H1 (cell line): ENCODE measurements around the gene POLR2L. TPM values are rescaled to one million over a fixed set of nuclear protein-coding genes. Genes with fewer than 3 reads are reported as not detected.

Experiments
- CTCF ChIA-PET: fragments of 300-600 bp; sonication (Branson Sonifier 250); formaldehyde crosslinking; loops from one replicate; lab custom pipeline; 2021; ENCODE audit not compliant: partially characterized antibody; lab: Charles Lee
- POLR2A ChIA-PET: fragments of 300-600 bp; sonication (Branson Sonifier 250); formaldehyde crosslinking; loops from one replicate; lab custom pipeline; 2021; ENCODE audit warnings: inconsistent platforms; ENCODE audit not compliant: partially characterized antibody; lab: Charles Lee
- DNase-seq, 2 experiments: peaks; one replicate each; pipeline versions ENCODE4 v3.0.0 to v3.0.0-alpha.2; 2010 to 2022; ENCODE audit warnings: low spot score in 2 of 2, low read depth in 1 of 2, mixed read lengths in 1 of 2
- FAIRE-seq: peaks from 2 replicates; lab custom pipeline; 2011; peaks lifted over from hg19 to GRCh38; lab: Jason Lieb, UNC
- H2AFZ ChIP-seq: 2 replicates; pipeline ENCODE4 v1.8.1; 2012; ENCODE audit warnings: low read length, inconsistent platforms
- H2AK5ac ChIP-seq: 2 replicates; pipeline ENCODE4 v1.6.1; 2013; ENCODE audit warnings: low read depth, low read length
- H2BK120ac ChIP-seq: replicated peaks from 2 replicates; pipeline ENCODE3; 2013; ENCODE audit warnings: low read depth, low read length, inconsistent platforms
- H2BK12ac ChIP-seq: 2 replicates; pipeline ENCODE4 v1.6.1; 2013; ENCODE audit warnings: low read depth, low read length
- H2BK15ac ChIP-seq: 2 replicates; pipeline ENCODE4 v1.6.1; 2013; ENCODE audit warnings: low read length
- H2BK20ac ChIP-seq: 2 replicates; pipeline ENCODE4 v1.6.1; 2013; ENCODE audit warnings: low read length
- H2BK5ac ChIP-seq: 2 replicates; pipeline ENCODE4 v1.6.1; 2013; ENCODE audit warnings: low read depth, low read length
- H3K14ac ChIP-seq: 2 replicates; pipeline ENCODE4 v1.6.1; 2013; ENCODE audit warnings: inconsistent platforms; ENCODE audit not compliant: insufficient read length
- H3K18ac ChIP-seq: 2 replicates; pipeline ENCODE4 v1.6.1; 2013; ENCODE audit warnings: low read length; ENCODE audit errors: extremely low read depth
- H3K23ac ChIP-seq: 2 replicates; pipeline ENCODE4 v1.6.1; 2013; ENCODE audit warnings: inconsistent platforms; ENCODE audit not compliant: insufficient read length
- H3K23me2 ChIP-seq: 2 replicates; pipeline ENCODE4 v1.6.1; 2013; ENCODE audit warnings: low read depth, low read length
- H3K27ac ChIP-seq: 2 replicates; pipeline ENCODE4 v1.6.1; 2011; ENCODE audit warnings: low read depth, low read length, inconsistent platforms
- H3K27me3 ChIP-seq, 4 experiments: replicated peaks in 1 of 4; 1 replicate in 1 of 4; 2 replicates in 3 of 4; pipeline versions ENCODE4 v1.6.1 to v1.8.1; 2011 to 2013; ENCODE audit warnings: low read length in 3 of 4, mild to moderate bottlenecking in 3 of 4, inconsistent platforms in 2 of 4, mixed read lengths in 2 of 4, moderate library complexity in 1 of 4; ENCODE audit not compliant: control insufficient read depth in 3 of 4, insufficient read depth in 3 of 4; ENCODE audit errors: extremely low read depth in 1 of 4
- H3K36me3 ChIP-seq, 4 experiments: 2 replicates each; pipeline versions ENCODE4 v1.6.1 to v1.8.1; 2011 to 2013; ENCODE audit warnings: mild to moderate bottlenecking in 4 of 4, low read length in 3 of 4, moderate library complexity in 2 of 4, control low read depth in 1 of 4, inconsistent platforms in 1 of 4; ENCODE audit not compliant: insufficient read depth in 4 of 4, control insufficient read depth in 2 of 4
- H3K4ac ChIP-seq: replicated peaks from 2 replicates; pipeline ENCODE3; 2013; ENCODE audit warnings: low read length, low read depth, mixed read lengths, inconsistent platforms; ENCODE audit not compliant: insufficient read length
- H3K4me1 ChIP-seq, 4 experiments: replicated peaks in 1 of 4; 1 replicate in 1 of 4; 2 replicates in 3 of 4; pipeline versions ENCODE4 v1.6.1 to v1.8.1; 2011 to 2013; ENCODE audit warnings: low read length in 3 of 4, inconsistent platforms in 2 of 4, mixed read lengths in 1 of 4; ENCODE audit not compliant: insufficient read depth in 4 of 4, control insufficient read depth in 3 of 4
- H3K4me2 ChIP-seq, 2 experiments: 2 replicates each; pipeline versions ENCODE4 v1.6.1 to v1.8.1; 2011 to 2013; ENCODE audit warnings: low read depth in 2 of 2, low read length in 2 of 2, control low read depth in 1 of 2, inconsistent platforms in 1 of 2, mild to moderate bottlenecking in 1 of 2; ENCODE audit not compliant: insufficient read depth in 1 of 2
- H3K4me3 ChIP-seq, 4 experiments: fragments of 200-600, 300-600 bp in 1 of 4; sonication (generic), shearing (Covaris generic), sonication (Bioruptor Twin) in 1 of 4; 2 replicates each; pipeline versions ENCODE4 v1.5.1 to v1.8.1; 2011 to 2016; ENCODE audit warnings: low read length in 4 of 4, low read depth in 3 of 4, control low read depth in 2 of 4, inconsistent platforms in 2 of 4, mild to moderate bottlenecking in 2 of 4, mixed read lengths in 1 of 4, moderate library complexity in 1 of 4; ENCODE audit not compliant: insufficient read depth in 2 of 4; ENCODE audit errors: extremely low read depth in 1 of 4
- H3K56ac ChIP-seq: replicated peaks from 2 replicates; pipeline ENCODE3; 2013; ENCODE audit warnings: low read depth, mild to moderate bottlenecking, mixed read lengths, low read length, inconsistent platforms; ENCODE audit not compliant: insufficient read length
- H3K79me1 ChIP-seq: 2 replicates; pipeline ENCODE4 v1.6.1; 2013; ENCODE audit warnings: low read depth, low read length, control low read depth
- H3K79me2 ChIP-seq, 2 experiments: 2 replicates each; pipeline versions ENCODE4 v1.6.1 to v1.8.1; 2012 to 2013; ENCODE audit warnings: low read length in 2 of 2, mild to moderate bottlenecking in 2 of 2, inconsistent platforms in 1 of 2; ENCODE audit not compliant: insufficient read depth in 2 of 2, control insufficient read depth in 1 of 2
- H3K9ac ChIP-seq, 4 experiments: replicated peaks in 1 of 4; 1 replicate in 1 of 4; 2 replicates in 3 of 4; pipeline versions ENCODE4 v1.6.1 to v1.8.1; 2011 to 2013; ENCODE audit warnings: low read depth in 3 of 4, low read length in 3 of 4, control low read depth in 2 of 4, mild to moderate bottlenecking in 2 of 4, moderate library complexity in 2 of 4, inconsistent platforms in 1 of 4; ENCODE audit errors: extremely low read depth in 1 of 4
- H3K9me3 ChIP-seq, 2 experiments: 2 replicates each; pipeline versions ENCODE4 v1.6.1 to v1.8.1; 2012 to 2013; ENCODE audit warnings: mild to moderate bottlenecking in 2 of 2, moderate library complexity in 2 of 2, control low read depth in 1 of 2, inconsistent platforms in 1 of 2, low read depth in 1 of 2, low read length in 1 of 2, mixed read lengths in 1 of 2; ENCODE audit not compliant: insufficient read depth in 2 of 2
- H4K20me1 ChIP-seq, 2 experiments: replicated peaks in 1 of 2; 2 replicates each; pipeline versions ENCODE3 to v1.8.1; 2011 to 2013; ENCODE audit warnings: inconsistent platforms in 2 of 2, low read length in 2 of 2, mild to moderate bottlenecking in 1 of 2; ENCODE audit not compliant: insufficient read depth in 2 of 2, control insufficient read depth in 1 of 2
- H4K5ac ChIP-seq: 2 replicates; pipeline ENCODE4 v1.6.1; 2013; ENCODE audit warnings: low read length, low read depth, mixed read lengths, inconsistent platforms; ENCODE audit not compliant: insufficient read length
- H4K8ac ChIP-seq: 2 replicates; pipeline ENCODE4 v1.8.0; 2013; ENCODE audit warnings: mild to moderate bottlenecking, moderate library complexity, low read length, inconsistent platforms; ENCODE audit not compliant: insufficient read depth; ENCODE audit errors: extremely low read depth
- H4K91ac ChIP-seq: replicated peaks from 2 replicates; pipeline ENCODE3; 2013; ENCODE audit warnings: low read length, mixed read lengths, inconsistent platforms; ENCODE audit not compliant: insufficient read length
- BACH1 ChIP-seq: IDR thresholded peaks from 2 replicates; pipeline ENCODE4 v1.6.1; 2012; ENCODE audit warnings: low read length, improper control_type of control experiment
- BCL11A ChIP-seq, 2 experiments: IDR thresholded peaks; one replicate each; pipeline ENCODE4 v1.6.1; 2011; ENCODE audit warnings: low read depth in 2 of 2, low read length in 2 of 2, mild to moderate bottlenecking in 2 of 2
- EGR1 ChIP-seq: IDR thresholded peaks from 2 replicates; pipeline ENCODE4 v1.6.1; 2011; ENCODE audit warnings: low read depth, low read length, borderline replicate concordance
- EP300 ChIP-seq, 2 experiments: IDR thresholded peaks; 1 replicate in 1 of 2; 2 replicates in 1 of 2; pipeline ENCODE4 v1.6.1; 2011 to 2012; ENCODE audit warnings: low read depth in 2 of 2, low read length in 2 of 2, mild to moderate bottlenecking in 2 of 2, borderline replicate concordance in 1 of 2, inconsistent platforms in 1 of 2, moderate library complexity in 1 of 2
- KDM5A ChIP-seq: fragments of 200-600 bp; IDR thresholded peaks from 2 replicates; pipeline ENCODE4 v1.7.1; 2012; ENCODE audit warnings: mild to moderate bottlenecking, low read length, inconsistent platforms, mixed read lengths
- RNF2 ChIP-seq: fragments of 200-900, 300-1000 bp; sonication (generic); IDR thresholded peaks from 2 replicates; pipeline ENCODE4 v1.7.1; 2016; ENCODE audit warnings: borderline replicate concordance, low read depth, mild to moderate bottlenecking, antibody characterized with exemption, low read length; ENCODE audit not compliant: poor library complexity, severe bottlenecking; ENCODE audit errors: missing control alignments
- SP1 ChIP-seq: IDR thresholded peaks from 2 replicates; pipeline ENCODE4 v1.6.1; 2011; ENCODE audit warnings: low read depth, low read length
- TEAD4 ChIP-seq: IDR thresholded peaks from 2 replicates; pipeline ENCODE4 v1.6.1; 2012; ENCODE audit warnings: low read depth, low read length, inconsistent platforms, mixed read lengths
- ZNF274 ChIP-seq: IDR thresholded peaks from 2 replicates; pipeline ENCODE4 v1.7.0; 2012; ENCODE audit warnings: low read length, borderline replicate concordance; ENCODE audit errors: extremely low read depth
- WGBS, 2 experiments: shearing (Covaris generic) in 1 of 2; methylation state at CpG; one replicate each; pipeline versions ENCODE4 v1.1.6 to v1.1.7; 2013 to 2015; ENCODE audit warnings: low lambda C conversion rate in 2 of 2, mixed read lengths in 2 of 2, inconsistent platforms in 1 of 2, low coverage in 1 of 2, missing lambda C conversion rate in 1 of 2; ENCODE audit not compliant: insufficient replicate concordance in 2 of 2, insufficient coverage in 1 of 2, insufficient read length in 1 of 2; ENCODE audit errors: extremely low coverage in 1 of 2, missing lambda C conversion rate in 1 of 2; 5-methylcytosine and 5-hydroxymethylcytosine counted together
- polyA plus RNA-seq, 7 experiments: library from polyadenylated mRNA; depleted of rRNA in 3 of 7; stranded (reverse) in 5 of 7; unstranded in 2 of 7; fragments of >200 nt in 5 of 7; fragments of 200-250 nt in 2 of 7; gene quantifications; 1 replicate in 5 of 7; 2 replicates in 1 of 7; 4 replicates in 1 of 7; pipeline versions ENCODE4 v1.2.1 to v1.2.3, GENCODE V29; 2011 to 2013; ENCODE audit warnings: missing spikeins in 2 of 7, mixed read lengths in 2 of 7
- total RNA-seq: library from RNA; stranded (reverse); fragmentation: NEBNext Ultra II Directional; extraction: Animal tissue kit (Norgen Biotek cat#: 25700); gene quantifications from 2 replicates; pipeline ENCODE4 v1.2.1, GENCODE V29; 2021

Gene POLR2L
- total and polyA plus RNA-seq, 2 of the 8 experiments (the other 6 are each of a cell fraction or from before 2014, with no cell fraction given): 140 to 151 TPM

GRCh38 chr11:837990-838307 is 4.4 kb downstream of the POLR2L start:
- WGBS, 2 experiments: 86% methylated on average over 8 of the region's 8 CpGs; no CpG with 5 or more reads in 1 of the 2 experiments
- Histone ChIP-seq H3K4me1 (peaks cover 0 to 22% (median 16%) of the 10 kb centered on the region in 4 experiments; a peak in 6 of 7 replicates), H2BK120ac (no peak overlapping the region), H3K36me3 (peaks cover 10 to 30% (median 24%) of the 10 kb centered on the region in 4 experiments; a peak in 7 of 8 replicates), H3K9ac (no peak overlapping the region), H3K18ac (no peak overlapping the region), H4K20me1 (peaks cover 3 to 40% of the 10 kb centered on the region in 2 experiments), H2AFZ (no peak overlapping the region), H3K4me2 (no peak overlapping the region), H3K9me3 (no peaks in the 10 kb centered on the region), H3K56ac (no peak overlapping the region), H2BK5ac (peak overlapping the region; percentile 7; the same call in 1 of the 2 replicates), H2BK20ac (no peak overlapping the region), H3K14ac (no peak overlapping the region), H4K5ac (no peak overlapping the region), H2BK15ac (no peak overlapping the region), H3K23ac (no peak overlapping the region), H2BK12ac (no peak overlapping the region), H3K27me3 (no peaks in the 10 kb centered on the region; a peak in 1 of 7 replicates), H3K4me3 (no peak overlapping the region), H2AK5ac (no peak overlapping the region), H4K91ac (no peak overlapping the region), H4K8ac (peak overlapping the region; percentile 5; the same call in 1 of the 2 replicates), H3K79me1 (peaks cover 9% of the 10 kb centered on the region; the same call in 1 of the 2 replicates), H3K27ac (no peak overlapping the region), H3K23me2 (peaks cover 15% of the 10 kb centered on the region; the same call in 1 of the 2 replicates), H3K4ac (peak overlapping the region; percentile 53), H3K79me2 (peaks cover 0 to 15% of the 10 kb centered on the region in 2 experiments; a peak in 2 of 4 replicates)
- ChIA-PET CTCF (interaction anchor here (0.5 to 5.2 kb wide), 14 partner anchors 9 to 705 kb away, joined by 3 to 26 read pairs (median 4); partner anchors contain the start of genes CRACR2B and PNPLA2), POLR2A (interaction anchor here (1.0 to 40.4 kb wide), 4 partner anchors 10 to 27 kb away, joined by 3 to 1917 read pairs (median 119); partner anchors contain the start of genes CD151, CEND1, CRACR2B and PIDD1)
- FAIRE-seq: no peak
- TF ChIP-seq EGR1 (no peak), SP1 (no peak), TEAD4 (no peak), KDM5A (no peak), BCL11A (IDR thresholded peaks at IDR 0.05; ENCODE audit: low read depth in 2 of 2, low read length in 2 of 2) (no peak), ZNF274 (no peak), RNF2 (no peak), BACH1 (no peak), EP300 (IDR thresholded peaks at IDR 0.05; ENCODE audit: borderline replicate concordance in 1 of 2, low read depth in 2 of 2, low read length in 2 of 2) (no peak)
- no peak for DNase-seq
